WTC11 (cell line): Measurements from ENCODE around the gene NUDCD2. TPM values are rescaled to one million over a fixed set of nuclear protein-coding genes. Genes with fewer than 3 reads are reported as not detected.

Experiments used
- ATF1 ChIP-seq: sonication (generic); formaldehyde crosslinking; IDR thresholded peaks from 2 replicates; pipeline ENCODE4 v1.8.1; 2023; ENCODE audit warnings: mild to moderate bottlenecking, moderate library complexity, missing genetic modification reagents
- CREM ChIP-seq: sonication (generic); formaldehyde crosslinking; IDR thresholded peaks from 2 replicates; pipeline ENCODE4 v1.8.1; 2022; ENCODE audit warnings: mild to moderate bottlenecking, missing genetic modification reagents, moderate library complexity
- FOXK1 ChIP-seq: sonication (generic); formaldehyde crosslinking; IDR thresholded peaks from 2 replicates; pipeline ENCODE4 v1.8.0; 2022; ENCODE audit warnings: mild to moderate bottlenecking, moderate library complexity, missing genetic modification reagents
- GABPB1 ChIP-seq: sonication (generic); formaldehyde crosslinking; IDR thresholded peaks from 2 replicates; pipeline ENCODE4 v1.8.1; 2023; ENCODE audit warnings: mild to moderate bottlenecking, missing genetic modification reagents
- HMGA2 ChIP-seq: fragments of 250-450 bp; sonication (Bioruptor Pico); IDR thresholded peaks from 2 replicates; pipeline ENCODE4 v1.4.0; 2021; ENCODE audit warnings: mild to moderate bottlenecking, moderate library complexity
- IRF2 ChIP-seq: sonication (generic); formaldehyde crosslinking; IDR thresholded peaks from 2 replicates; pipeline ENCODE4 v1.8.0; 2022; ENCODE audit warnings: low read depth, missing genetic modification reagents, borderline replicate concordance
- JUN ChIP-seq: sonication (generic); formaldehyde crosslinking; IDR thresholded peaks from 2 replicates; pipeline ENCODE4 v1.8.0; 2023; ENCODE audit warnings: mild to moderate bottlenecking, missing genetic modification reagents
- KAT7 ChIP-seq: sonication (generic); formaldehyde crosslinking; IDR thresholded peaks from 2 replicates; pipeline ENCODE4 v1.8.1; 2023; ENCODE audit warnings: missing genetic modification reagents, mild to moderate bottlenecking, borderline replicate concordance
- NR1H2 ChIP-seq: sonication (generic); formaldehyde crosslinking; IDR thresholded peaks from 2 replicates; pipeline ENCODE4 v1.9.0; 2021; ENCODE audit warnings: mild to moderate bottlenecking, moderate library complexity, missing genetic modification reagents
- OVOL2 ChIP-seq: fragments of 250-450 bp; sonication (Bioruptor Pico); IDR thresholded peaks from 2 replicates; pipeline ENCODE4 v1.9.0; 2021; ENCODE audit warnings: mild to moderate bottlenecking, borderline replicate concordance
- PRRX2 ChIP-seq: fragments of 250-450 bp; sonication (Bioruptor Pico); IDR thresholded peaks from 2 replicates; pipeline ENCODE4 v1.8.0; 2021; ENCODE audit warnings: mild to moderate bottlenecking
- SMAD3 ChIP-seq: sonication (generic); formaldehyde crosslinking; IDR thresholded peaks from 2 replicates; pipeline ENCODE4 v1.8.0; 2022; ENCODE audit warnings: missing genetic modification reagents, mild to moderate bottlenecking, borderline replicate concordance
- ZNF219 ChIP-seq: sonication (generic); formaldehyde crosslinking; IDR thresholded peaks from 2 replicates; pipeline ENCODE4 v1.8.0; 2023; ENCODE audit warnings: missing genetic modification reagents, mild to moderate bottlenecking, borderline replicate concordance
- ZNF396 ChIP-seq: fragments of 250-450 bp; sonication (Bioruptor Pico); IDR thresholded peaks from 2 replicates; pipeline ENCODE4 v1.8.0; 2021; ENCODE audit warnings: mild to moderate bottlenecking, moderate library complexity, borderline replicate concordance
- total RNA-seq: library from RNA; stranded (reverse); gene quantifications from 3 replicates; pipeline ENCODE4 v1.2.3, GENCODE V29; 2021
- TF ChIP-seq, protein P1 (sequence below): sonication (generic); formaldehyde crosslinking; IDR thresholded peaks from 2 replicates; pipeline ENCODE4 v1.8.1; 2022; ENCODE audit warnings: missing genetic modification reagents, borderline replicate concordance
- TF ChIP-seq, protein P2 (sequence below): fragments of 250-450 bp; sonication (Bioruptor Pico); IDR thresholded peaks from 2 replicates; pipeline ENCODE4 v1.9.0; 2021; ENCODE audit warnings: moderate library complexity, mild to moderate bottlenecking, inconsistent platforms, borderline replicate concordance
- TF ChIP-seq, protein P3 (sequence below): sonication (generic); formaldehyde crosslinking; IDR thresholded peaks from 2 replicates; pipeline ENCODE4 v1.8.0; 2023; ENCODE audit warnings: missing genetic modification reagents
- TF ChIP-seq, protein P4 (sequence below): sonication (generic); formaldehyde crosslinking; IDR thresholded peaks from 2 replicates; pipeline ENCODE4 v1.8.0; 2023; ENCODE audit warnings: missing genetic modification reagents, mild to moderate bottlenecking, borderline replicate concordance
- TF ChIP-seq, protein P5 (sequence below): fragments of 250-450 bp; sonication (Bioruptor Pico); IDR thresholded peaks from 2 replicates; pipeline ENCODE4 v1.8.0; 2021; ENCODE audit warnings: mild to moderate bottlenecking
- TF ChIP-seq, protein P6 (sequence below): sonication (generic); formaldehyde crosslinking; IDR thresholded peaks from 2 replicates; pipeline ENCODE4 v1.8.1; 2022; ENCODE audit warnings: mild to moderate bottlenecking, missing genetic modification reagents, moderate library complexity, borderline replicate concordance
- TF ChIP-seq, protein P7 (sequence below): sonication (generic); formaldehyde crosslinking; IDR thresholded peaks from 2 replicates; pipeline ENCODE4 v1.8.1; 2023; ENCODE audit warnings: mild to moderate bottlenecking, moderate library complexity, missing genetic modification reagents
- TF ChIP-seq, protein P8 (sequence below): sonication (generic); formaldehyde crosslinking; IDR thresholded peaks from 2 replicates; pipeline ENCODE4 v1.8.0; 2022; ENCODE audit warnings: mild to moderate bottlenecking, missing genetic modification reagents
- TF ChIP-seq, protein P9 (sequence below): sonication (generic); formaldehyde crosslinking; conservative IDR thresholded peaks from 2 replicates; pipeline ENCODE4 v1.8.1; 2022; ENCODE audit warnings: mild to moderate bottlenecking, missing genetic modification reagents

Gene NUDCD2
- total RNA-seq, 1 experiment from 2014 or later: 73.4 TPM

DNA sequence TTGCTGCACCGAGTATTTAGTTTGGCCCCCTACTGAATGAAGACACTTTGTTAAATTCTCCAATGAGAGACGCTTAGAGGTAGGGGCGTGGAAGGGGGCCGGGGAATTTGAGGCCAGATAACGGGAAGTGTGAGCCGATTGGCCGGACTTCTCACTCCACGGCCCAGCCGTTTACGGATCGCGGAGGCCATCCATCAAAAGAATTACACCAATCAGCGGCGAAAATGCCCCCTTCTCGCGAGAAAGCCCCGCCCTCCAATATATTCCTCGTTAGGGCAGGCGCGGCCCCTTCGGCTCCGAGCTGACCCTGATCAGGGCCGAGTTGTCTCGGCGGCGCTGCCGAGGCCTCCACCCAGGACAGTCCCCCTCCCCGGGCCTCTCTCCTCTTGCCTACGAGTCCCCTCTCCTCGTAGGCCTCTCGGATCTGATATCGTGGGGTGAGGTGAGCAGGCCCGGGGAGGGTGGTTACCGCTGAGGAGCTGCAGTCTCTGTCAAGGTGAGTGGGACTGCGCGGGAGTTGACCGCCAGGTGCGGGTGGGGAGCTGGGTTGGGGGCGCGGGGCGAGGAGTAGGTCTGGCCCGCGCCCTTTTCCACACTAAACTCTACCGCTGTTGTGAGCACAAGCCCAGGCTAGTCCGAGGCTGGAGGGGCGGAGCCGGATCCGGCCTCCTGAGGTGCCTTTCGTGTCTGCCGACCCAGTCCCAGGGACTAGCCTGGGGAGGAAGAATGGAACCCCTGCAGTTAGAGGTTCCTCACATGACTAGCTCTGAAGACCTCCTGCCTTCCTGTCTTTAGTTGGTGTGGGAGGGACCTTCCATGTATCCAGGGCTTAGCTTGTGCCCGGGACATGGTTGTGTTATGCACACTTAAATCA, 22.4 kb downstream of the NUDCD2 start, which contains the start of gene CCNG1 (continued):
- TF ChIP-seq, protein P1, sequence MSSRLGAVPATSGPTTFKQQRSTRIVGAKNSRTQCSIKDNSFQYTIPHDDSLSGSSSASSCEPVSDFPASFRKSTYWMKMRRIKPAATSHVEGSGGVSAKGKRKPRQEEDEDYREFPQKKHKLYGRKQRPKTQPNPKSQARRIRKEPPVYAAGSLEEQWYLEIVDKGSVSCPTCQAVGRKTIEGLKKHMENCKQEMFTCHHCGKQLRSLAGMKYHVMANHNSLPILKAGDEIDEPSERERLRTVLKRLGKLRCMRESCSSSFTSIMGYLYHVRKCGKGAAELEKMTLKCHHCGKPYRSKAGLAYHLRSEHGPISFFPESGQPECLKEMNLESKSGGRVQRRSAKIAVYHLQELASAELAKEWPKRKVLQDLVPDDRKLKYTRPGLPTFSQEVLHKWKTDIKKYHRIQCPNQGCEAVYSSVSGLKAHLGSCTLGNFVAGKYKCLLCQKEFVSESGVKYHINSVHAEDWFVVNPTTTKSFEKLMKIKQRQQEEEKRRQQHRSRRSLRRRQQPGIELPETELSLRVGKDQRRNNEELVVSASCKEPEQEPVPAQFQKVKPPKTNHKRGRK (CRISPR knock-in tag): no peak
- TF ChIP-seq ZNF219 (CRISPR knock-in tag) (peak; percentile 22; the same call in 1 of the 2 replicates), FOXK1 (CRISPR knock-in tag) (peak; percentile 57), CREM (peak; percentile 44; the same call in 1 of the 2 replicates), PRRX2 (no peak), GABPB1 (peak; percentile 46; the same call in 1 of the 2 replicates), ZNF396 (CRISPR knock-in tag) (no peak), ATF1 (CRISPR knock-in tag) (no peak), HMGA2 (CRISPR knock-in tag) (no peak), IRF2 (CRISPR knock-in tag) (no peak), OVOL2 (no peak; the same call in 1 of the 2 replicates), SMAD3 (no peak; the same call in 1 of the 2 replicates), JUN (0 out of 2 replicates have a peak, but pooled peaks have one; percentile 19), NR1H2 (CRISPR knock-in tag) (no peak), KAT7 (CRISPR knock-in tag) (no peak)
- TF ChIP-seq, protein P2, sequence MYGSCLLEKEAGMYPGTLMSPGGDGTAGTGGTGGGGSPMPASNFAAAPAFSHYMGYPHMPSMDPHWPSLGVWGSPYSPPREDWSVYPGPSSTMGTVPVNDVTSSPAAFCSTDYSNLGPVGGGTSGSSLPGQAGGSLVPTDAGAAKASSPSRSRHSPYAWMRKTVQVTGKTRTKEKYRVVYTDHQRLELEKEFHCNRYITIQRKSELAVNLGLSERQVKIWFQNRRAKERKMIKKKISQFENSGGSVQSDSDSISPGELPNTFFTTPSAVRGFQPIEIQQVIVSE (CRISPR knock-in tag): no peak
- TF ChIP-seq, protein P3, sequence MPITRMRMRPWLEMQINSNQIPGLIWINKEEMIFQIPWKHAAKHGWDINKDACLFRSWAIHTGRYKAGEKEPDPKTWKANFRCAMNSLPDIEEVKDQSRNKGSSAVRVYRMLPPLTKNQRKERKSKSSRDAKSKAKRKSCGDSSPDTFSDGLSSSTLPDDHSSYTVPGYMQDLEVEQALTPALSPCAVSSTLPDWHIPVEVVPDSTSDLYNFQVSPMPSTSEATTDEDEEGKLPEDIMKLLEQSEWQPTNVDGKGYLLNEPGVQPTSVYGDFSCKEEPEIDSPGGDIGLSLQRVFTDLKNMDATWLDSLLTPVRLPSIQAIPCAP (CRISPR knock-in tag): no peak
- TF ChIP-seq, protein P4, sequence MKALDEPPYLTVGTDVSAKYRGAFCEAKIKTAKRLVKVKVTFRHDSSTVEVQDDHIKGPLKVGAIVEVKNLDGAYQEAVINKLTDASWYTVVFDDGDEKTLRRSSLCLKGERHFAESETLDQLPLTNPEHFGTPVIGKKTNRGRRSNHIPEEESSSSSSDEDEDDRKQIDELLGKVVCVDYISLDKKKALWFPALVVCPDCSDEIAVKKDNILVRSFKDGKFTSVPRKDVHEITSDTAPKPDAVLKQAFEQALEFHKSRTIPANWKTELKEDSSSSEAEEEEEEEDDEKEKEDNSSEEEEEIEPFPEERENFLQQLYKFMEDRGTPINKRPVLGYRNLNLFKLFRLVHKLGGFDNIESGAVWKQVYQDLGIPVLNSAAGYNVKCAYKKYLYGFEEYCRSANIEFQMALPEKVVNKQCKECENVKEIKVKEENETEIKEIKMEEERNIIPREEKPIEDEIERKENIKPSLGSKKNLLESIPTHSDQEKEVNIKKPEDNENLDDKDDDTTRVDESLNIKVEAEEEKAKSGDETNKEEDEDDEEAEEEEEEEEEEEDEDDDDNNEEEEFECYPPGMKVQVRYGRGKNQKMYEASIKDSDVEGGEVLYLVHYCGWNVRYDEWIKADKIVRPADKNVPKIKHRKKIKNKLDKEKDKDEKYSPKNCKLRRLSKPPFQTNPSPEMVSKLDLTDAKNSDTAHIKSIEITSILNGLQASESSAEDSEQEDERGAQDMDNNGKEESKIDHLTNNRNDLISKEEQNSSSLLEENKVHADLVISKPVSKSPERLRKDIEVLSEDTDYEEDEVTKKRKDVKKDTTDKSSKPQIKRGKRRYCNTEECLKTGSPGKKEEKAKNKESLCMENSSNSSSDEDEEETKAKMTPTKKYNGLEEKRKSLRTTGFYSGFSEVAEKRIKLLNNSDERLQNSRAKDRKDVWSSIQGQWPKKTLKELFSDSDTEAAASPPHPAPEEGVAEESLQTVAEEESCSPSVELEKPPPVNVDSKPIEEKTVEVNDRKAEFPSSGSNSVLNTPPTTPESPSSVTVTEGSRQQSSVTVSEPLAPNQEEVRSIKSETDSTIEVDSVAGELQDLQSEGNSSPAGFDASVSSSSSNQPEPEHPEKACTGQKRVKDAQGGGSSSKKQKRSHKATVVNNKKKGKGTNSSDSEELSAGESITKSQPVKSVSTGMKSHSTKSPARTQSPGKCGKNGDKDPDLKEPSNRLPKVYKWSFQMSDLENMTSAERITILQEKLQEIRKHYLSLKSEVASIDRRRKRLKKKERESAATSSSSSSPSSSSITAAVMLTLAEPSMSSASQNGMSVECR (CRISPR knock-in tag): 0 out of 2 replicates have a peak, but pooled peaks have one; percentile 32
- TF ChIP-seq, protein P5, sequence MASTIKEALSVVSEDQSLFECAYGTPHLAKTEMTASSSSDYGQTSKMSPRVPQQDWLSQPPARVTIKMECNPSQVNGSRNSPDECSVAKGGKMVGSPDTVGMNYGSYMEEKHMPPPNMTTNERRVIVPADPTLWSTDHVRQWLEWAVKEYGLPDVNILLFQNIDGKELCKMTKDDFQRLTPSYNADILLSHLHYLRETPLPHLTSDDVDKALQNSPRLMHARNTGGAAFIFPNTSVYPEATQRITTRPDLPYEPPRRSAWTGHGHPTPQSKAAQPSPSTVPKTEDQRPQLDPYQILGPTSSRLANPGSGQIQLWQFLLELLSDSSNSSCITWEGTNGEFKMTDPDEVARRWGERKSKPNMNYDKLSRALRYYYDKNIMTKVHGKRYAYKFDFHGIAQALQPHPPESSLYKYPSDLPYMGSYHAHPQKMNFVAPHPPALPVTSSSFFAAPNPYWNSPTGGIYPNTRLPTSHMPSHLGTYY (CRISPR knock-in tag): no peak
- TF ChIP-seq, protein P6, sequence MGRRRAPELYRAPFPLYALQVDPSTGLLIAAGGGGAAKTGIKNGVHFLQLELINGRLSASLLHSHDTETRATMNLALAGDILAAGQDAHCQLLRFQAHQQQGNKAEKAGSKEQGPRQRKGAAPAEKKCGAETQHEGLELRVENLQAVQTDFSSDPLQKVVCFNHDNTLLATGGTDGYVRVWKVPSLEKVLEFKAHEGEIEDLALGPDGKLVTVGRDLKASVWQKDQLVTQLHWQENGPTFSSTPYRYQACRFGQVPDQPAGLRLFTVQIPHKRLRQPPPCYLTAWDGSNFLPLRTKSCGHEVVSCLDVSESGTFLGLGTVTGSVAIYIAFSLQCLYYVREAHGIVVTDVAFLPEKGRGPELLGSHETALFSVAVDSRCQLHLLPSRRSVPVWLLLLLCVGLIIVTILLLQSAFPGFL (CRISPR knock-in tag): no peak
- TF ChIP-seq, protein P7, sequence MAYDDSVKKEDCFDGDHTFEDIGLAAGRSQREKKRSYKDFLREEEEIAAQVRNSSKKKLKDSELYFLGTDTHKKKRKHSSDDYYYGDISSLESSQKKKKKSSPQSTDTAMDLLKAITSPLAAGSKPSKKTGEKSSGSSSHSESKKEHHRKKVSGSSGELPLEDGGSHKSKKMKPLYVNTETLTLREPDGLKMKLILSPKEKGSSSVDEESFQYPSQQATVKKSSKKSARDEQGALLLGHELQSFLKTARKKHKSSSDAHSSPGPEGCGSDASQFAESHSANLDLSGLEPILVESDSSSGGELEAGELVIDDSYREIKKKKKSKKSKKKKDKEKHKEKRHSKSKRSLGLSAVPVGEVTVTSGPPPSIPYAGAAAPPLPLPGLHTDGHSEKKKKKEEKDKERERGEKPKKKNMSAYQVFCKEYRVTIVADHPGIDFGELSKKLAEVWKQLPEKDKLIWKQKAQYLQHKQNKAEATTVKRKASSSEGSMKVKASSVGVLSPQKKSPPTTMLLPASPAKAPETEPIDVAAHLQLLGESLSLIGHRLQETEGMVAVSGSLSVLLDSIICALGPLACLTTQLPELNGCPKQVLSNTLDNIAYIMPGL: peak; percentile 40; the same call in 1 of the 2 replicates
- TF ChIP-seq, protein P8, sequence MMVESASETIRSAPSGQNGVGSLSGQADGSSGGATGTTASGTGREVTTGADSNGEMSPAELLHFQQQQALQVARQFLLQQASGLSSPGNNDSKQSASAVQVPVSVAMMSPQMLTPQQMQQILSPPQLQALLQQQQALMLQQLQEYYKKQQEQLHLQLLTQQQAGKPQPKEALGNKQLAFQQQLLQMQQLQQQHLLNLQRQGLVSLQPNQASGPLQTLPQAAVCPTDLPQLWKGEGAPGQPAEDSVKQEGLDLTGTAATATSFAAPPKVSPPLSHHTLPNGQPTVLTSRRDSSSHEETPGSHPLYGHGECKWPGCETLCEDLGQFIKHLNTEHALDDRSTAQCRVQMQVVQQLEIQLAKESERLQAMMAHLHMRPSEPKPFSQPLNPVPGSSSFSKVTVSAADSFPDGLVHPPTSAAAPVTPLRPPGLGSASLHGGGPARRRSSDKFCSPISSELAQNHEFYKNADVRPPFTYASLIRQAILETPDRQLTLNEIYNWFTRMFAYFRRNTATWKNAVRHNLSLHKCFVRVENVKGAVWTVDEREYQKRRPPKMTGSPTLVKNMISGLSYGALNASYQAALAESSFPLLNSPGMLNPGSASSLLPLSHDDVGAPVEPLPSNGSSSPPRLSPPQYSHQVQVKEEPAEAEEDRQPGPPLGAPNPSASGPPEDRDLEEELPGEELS (CRISPR knock-in tag): peak; percentile 49; the same call in 1 of the 2 replicates
- TF ChIP-seq, protein P9, sequence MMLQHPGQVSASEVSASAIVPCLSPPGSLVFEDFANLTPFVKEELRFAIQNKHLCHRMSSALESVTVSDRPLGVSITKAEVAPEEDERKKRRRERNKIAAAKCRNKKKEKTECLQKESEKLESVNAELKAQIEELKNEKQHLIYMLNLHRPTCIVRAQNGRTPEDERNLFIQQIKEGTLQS (CRISPR knock-in tag): no peak
